Endothelial cell of umbilical vein (primary cell): ENCODE results near the gene ADARB1. TPM values are rescaled to one million over a fixed set of nuclear protein-coding genes. Genes with fewer than 3 reads are reported as not detected.

ENCODE experiments used
- BruUV-seq: library from RNA; stranded (reverse); fragments of 400-500 nt; replicated peaks from 2 replicates; lab custom pipeline; 2021; lab: Mats Ljungman, UMichigan
- CTCF ChIA-PET: fragments of 300-600, 350-600 bp; sonication (Branson Sonifier 250); formaldehyde crosslinking; loops from one replicate; lab custom pipeline; 2021; ENCODE audit warnings: antibody characterized with exemption, inconsistent platforms; lab: Charles Lee
- POLR2A ChIA-PET: fragments of 300-600, 350-600 bp; sonication (Branson Sonifier 250); formaldehyde crosslinking; loops from one replicate; lab custom pipeline; 2021; ENCODE audit warnings: antibody characterized with exemption, inconsistent platforms; lab: Charles Lee
- DNase-seq: peaks from one replicate; pipeline ENCODE4 v3.0.0-alpha.2; 2011; ENCODE audit warnings: low read depth, low spot score
- FAIRE-seq: peaks from 2 replicates; lab custom pipeline; 2011; peaks lifted over from hg19 to GRCh38; lab: Jason Lieb, UNC
- H2AFZ ChIP-seq: 2 replicates; pipeline ENCODE4 v1.6.0; 2012; ENCODE audit warnings: low read depth, low read length, control low read depth, inconsistent platforms
- H3K27ac ChIP-seq: 2 replicates; pipeline ENCODE4 v1.5.1; 2011; ENCODE audit warnings: low read depth, mild to moderate bottlenecking, control low read depth, low read length, moderate library complexity; ENCODE audit not compliant: insufficient read depth
- H3K27me3 ChIP-seq, 2 experiments: 2 replicates each; pipeline versions ENCODE4 v1.6.0 to v1.6.1; 2011; ENCODE audit warnings: low read length in 2 of 2, mixed read lengths in 1 of 2; ENCODE audit not compliant: control insufficient read depth in 2 of 2, insufficient read depth in 2 of 2
- H3K36me3 ChIP-seq, 2 experiments: 2 replicates in 1 of 2; 3 replicates in 1 of 2; pipeline ENCODE4 v1.5.1; 2011; ENCODE audit warnings: low read length in 2 of 2, mild to moderate bottlenecking in 1 of 2, moderate library complexity in 1 of 2; ENCODE audit not compliant: control insufficient read depth in 2 of 2, insufficient read depth in 2 of 2; ENCODE audit errors: extremely low read depth in 1 of 2
- H3K4me1 ChIP-seq: 3 replicates; pipeline ENCODE4 v1.5.1; 2011; ENCODE audit warnings: mild to moderate bottlenecking, low read length; ENCODE audit not compliant: control insufficient read depth, insufficient read depth; ENCODE audit errors: extremely low read depth
- H3K4me2 ChIP-seq: 2 replicates; pipeline ENCODE4 v1.6.1; 2011; ENCODE audit warnings: low read length, control low read depth, mixed read lengths; ENCODE audit not compliant: insufficient read depth
- H3K4me3 ChIP-seq, 3 experiments: fragments of 200-600 bp in 1 of 3; sonication (generic), shearing (Covaris generic) in 1 of 3; replicated peaks in 1 of 3; 2 replicates each; pipeline ENCODE4 v1.5.1; 2011 to 2016; ENCODE audit warnings: control low read depth in 3 of 3, low read length in 3 of 3, mild to moderate bottlenecking in 2 of 3, inconsistent platforms in 1 of 3, low read depth in 1 of 3, moderate library complexity in 1 of 3; ENCODE audit not compliant: insufficient read depth in 1 of 3
- H3K79me2 ChIP-seq: 2 replicates; pipeline ENCODE4 v1.6.0; 2012; ENCODE audit warnings: low read length, inconsistent platforms; ENCODE audit not compliant: control insufficient read depth, insufficient read depth
- H3K9ac ChIP-seq: replicated peaks from 2 replicates; pipeline ENCODE3; 2011; ENCODE audit warnings: low read length, control low read depth; ENCODE audit not compliant: insufficient read depth; ENCODE audit errors: extremely low read depth
- H3K9me1 ChIP-seq: replicated peaks from 3 replicates; pipeline ENCODE4 v1.6.0; 2011; ENCODE audit warnings: mild to moderate bottlenecking, low read length; ENCODE audit not compliant: control insufficient read depth, insufficient read depth; ENCODE audit errors: extremely low read depth
- H3K9me3 ChIP-seq: replicated peaks from 2 replicates; pipeline ENCODE4 v1.5.1; 2012; ENCODE audit warnings: low read length, inconsistent platforms; ENCODE audit not compliant: control insufficient read depth, insufficient read depth
- H4K20me1 ChIP-seq: replicated peaks from 2 replicates; pipeline ENCODE3; 2011; ENCODE audit warnings: mild to moderate bottlenecking, low read length; ENCODE audit not compliant: control insufficient read depth, insufficient read depth; ENCODE audit errors: extremely low read depth
- CTCF ChIP-seq, 2 donors: IDR thresholded peaks; 1 replicate in 1 of 2; 2 replicates in 1 of 2; pipeline ENCODE4 v1.5.1; 2011; ENCODE audit warnings: low read length in 2 of 2, mild to moderate bottlenecking in 2 of 2, moderate library complexity in 2 of 2, control low read depth in 1 of 2, inconsistent platforms in 1 of 2, low read depth in 1 of 2; ENCODE audit not compliant: insufficient read depth in 1 of 2; ENCODE audit errors: extremely low read depth in 1 of 2
- EZH2 ChIP-seq: IDR thresholded peaks from 2 replicates; pipeline ENCODE4 v1.6.1; 2012; ENCODE audit warnings: borderline replicate concordance, low read depth, mild to moderate bottlenecking, moderate library complexity, low read length, inconsistent platforms; ENCODE audit not compliant: severe bottlenecking
- FOS ChIP-seq: IDR thresholded peaks from 2 replicates; pipeline ENCODE4 v1.6.1; 2011; ENCODE audit warnings: mild to moderate bottlenecking, low read length, moderate library complexity, borderline replicate concordance; ENCODE audit not compliant: insufficient read depth
- GATA2 ChIP-seq: IDR thresholded peaks from 2 replicates; pipeline ENCODE4 v1.7.0; 2011; ENCODE audit warnings: low read depth, mild to moderate bottlenecking, moderate library complexity, mixed read lengths, low read length; ENCODE audit not compliant: insufficient read length, insufficient read depth
- JUN ChIP-seq: IDR thresholded peaks from 2 replicates; pipeline ENCODE4 v1.6.1; 2011; ENCODE audit warnings: borderline replicate concordance, low read depth; ENCODE audit not compliant: insufficient read length, insufficient read depth
- MYC ChIP-seq: IDR thresholded peaks from one replicate; pipeline ENCODE4 v1.6.1; 2011; ENCODE audit warnings: mild to moderate bottlenecking, low read depth, low read length
- POLR2A ChIP-seq: IDR thresholded peaks from 2 replicates; pipeline ENCODE4 v1.6.1; 2012; ENCODE audit warnings: low read depth, mild to moderate bottlenecking, control low read depth, low read length
- POLR2AphosphoS5 ChIP-seq: IDR thresholded peaks from 2 replicates; pipeline ENCODE4 v1.6.1; 2012; ENCODE audit warnings: low read depth, mild to moderate bottlenecking, control low read depth, low read length, moderate library complexity; ENCODE audit not compliant: insufficient read depth
- dilution Hi-C: fragments of 300-500 bp; cut with MboI; formaldehyde crosslinking; loops from one replicate; pipeline ENCODE4 v1.15.0; 2019; ENCODE audit warnings: low sequenced_read_pairs; ENCODE audit not compliant: extremely low pct_ligation_motif_present
- intact Hi-C: fragments of 100-400 bp; cut with micrococcal nuclease; formaldehyde crosslinking; loops from one replicate; pipeline ENCODE4 v1.10.0; 2022
- polyA plus RNA-seq, 4 experiments: library from polyadenylated mRNA; depleted of rRNA in 3 of 4; stranded (reverse) in 3 of 4; unstranded in 1 of 4; fragments of >200 nt; gene quantifications; 2 replicates each; pipeline versions ENCODE4 v1.2.1 to v1.2.3, GENCODE V29; 2011 to 2012; ENCODE audit warnings: missing spikeins in 1 of 4
- total RNA-seq: library from RNA; stranded (reverse); gene quantifications from 2 replicates; pipeline ENCODE4 v1.2.3, GENCODE V29; 2021
- TF ChIP-seq, protein P1 (sequence below): IDR thresholded peaks from 2 replicates; pipeline ENCODE4 v1.6.1; 2011; ENCODE audit not compliant: insufficient read depth, insufficient read length

The ADARB1 gene
- total and polyA plus RNA-seq, 2 donors (not counting 3 experiments of a cell fraction or from before 2014, with no cell fraction given) = 32.5 to 54.3 TPM

DNA sequence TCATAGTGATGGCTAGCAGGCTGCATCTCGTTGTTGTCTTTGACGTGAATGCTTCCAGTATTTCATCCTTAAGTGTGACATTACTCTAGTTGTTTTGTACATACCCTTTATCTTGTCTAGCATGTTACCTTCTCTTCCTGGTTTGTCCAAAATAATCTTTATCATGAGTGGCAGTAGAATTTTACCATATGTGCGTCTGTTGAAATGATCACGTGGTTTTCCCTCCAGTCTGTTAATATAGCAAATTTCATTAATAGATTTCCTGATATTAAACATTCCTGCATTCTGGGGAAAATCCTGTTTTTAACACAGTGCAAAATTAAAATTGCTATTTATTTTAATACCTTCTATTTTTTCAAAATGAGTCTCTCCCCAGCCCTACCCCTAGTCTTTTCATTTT lies 15.6 kb downstream of the ADARB1 start:
- H3K36me3 ChIP-seq = no peaks in the 10 kb centered on the region
- no peak overlapping the region for H3K4me2 ChIP-seq
- no peaks in the 10 kb centered on the region for H3K9me3 ChIP-seq
- H3K9ac ChIP-seq = no peak overlapping the region
- BruUV-seq = no TSS peak
- DNase-seq (no peak), FAIRE-seq (no peak)
- H3K27ac ChIP-seq = no peak overlapping the region
- no peaks in the 10 kb centered on the region for H4K20me1 ChIP-seq
- H3K27me3 ChIP-seq = no peaks in the 10 kb centered on the region
- POLR2A ChIA-PET = no interaction called here
- dilution Hi-C loops = no loop called here
- intact Hi-C loops = no loop called here
- peaks cover 25% of the 10 kb centered on the region for H3K79me2 ChIP-seq
- peaks cover 39% of the 10 kb centered on the region for H3K4me1 ChIP-seq
- CTCF ChIA-PET = interaction anchor here (1.1 to 4.2 kb wide), 6 partner anchors 9 to 51 kb away, joined by 3 to 23 read pairs (median 6); no protein-coding TSS in a partner anchor
- no peak overlapping the region for H2AFZ ChIP-seq
- H3K9me1 ChIP-seq = no peaks in the 10 kb centered on the region
- H3K4me3 ChIP-seq = no peak overlapping the region
- TF ChIP-seq MYC = no peak
- TF ChIP-seq FOS = no peak
- TF ChIP-seq, protein P1, sequence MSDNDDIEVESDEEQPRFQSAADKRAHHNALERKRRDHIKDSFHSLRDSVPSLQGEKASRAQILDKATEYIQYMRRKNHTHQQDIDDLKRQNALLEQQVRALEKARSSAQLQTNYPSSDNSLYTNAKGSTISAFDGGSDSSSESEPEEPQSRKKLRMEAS = no peak
- TF ChIP-seq GATA2 = no peak
- no peak for TF ChIP-seq POLR2AphosphoS5
- TF ChIP-seq JUN = no peak
- no peak for TF ChIP-seq POLR2A
- no peak for TF ChIP-seq CTCF (IDR thresholded peaks at IDR 0.05; ENCODE audit: extremely low read depth in 1 of 2, insufficient read depth in 1 of 2, low read depth in 1 of 2, low read length in 2 of 2)
- TF ChIP-seq EZH2 = no peak
